Brain pericyte (primary cell): Measurements from ENCODE around the gene PYGM.

Experiments used
- DNase-seq: peaks from one replicate; pipeline ENCODE4 v3.0.0-alpha.2; 2012; ENCODE audit warnings: low read depth, low spot score

Gene PYGM

DNA sequence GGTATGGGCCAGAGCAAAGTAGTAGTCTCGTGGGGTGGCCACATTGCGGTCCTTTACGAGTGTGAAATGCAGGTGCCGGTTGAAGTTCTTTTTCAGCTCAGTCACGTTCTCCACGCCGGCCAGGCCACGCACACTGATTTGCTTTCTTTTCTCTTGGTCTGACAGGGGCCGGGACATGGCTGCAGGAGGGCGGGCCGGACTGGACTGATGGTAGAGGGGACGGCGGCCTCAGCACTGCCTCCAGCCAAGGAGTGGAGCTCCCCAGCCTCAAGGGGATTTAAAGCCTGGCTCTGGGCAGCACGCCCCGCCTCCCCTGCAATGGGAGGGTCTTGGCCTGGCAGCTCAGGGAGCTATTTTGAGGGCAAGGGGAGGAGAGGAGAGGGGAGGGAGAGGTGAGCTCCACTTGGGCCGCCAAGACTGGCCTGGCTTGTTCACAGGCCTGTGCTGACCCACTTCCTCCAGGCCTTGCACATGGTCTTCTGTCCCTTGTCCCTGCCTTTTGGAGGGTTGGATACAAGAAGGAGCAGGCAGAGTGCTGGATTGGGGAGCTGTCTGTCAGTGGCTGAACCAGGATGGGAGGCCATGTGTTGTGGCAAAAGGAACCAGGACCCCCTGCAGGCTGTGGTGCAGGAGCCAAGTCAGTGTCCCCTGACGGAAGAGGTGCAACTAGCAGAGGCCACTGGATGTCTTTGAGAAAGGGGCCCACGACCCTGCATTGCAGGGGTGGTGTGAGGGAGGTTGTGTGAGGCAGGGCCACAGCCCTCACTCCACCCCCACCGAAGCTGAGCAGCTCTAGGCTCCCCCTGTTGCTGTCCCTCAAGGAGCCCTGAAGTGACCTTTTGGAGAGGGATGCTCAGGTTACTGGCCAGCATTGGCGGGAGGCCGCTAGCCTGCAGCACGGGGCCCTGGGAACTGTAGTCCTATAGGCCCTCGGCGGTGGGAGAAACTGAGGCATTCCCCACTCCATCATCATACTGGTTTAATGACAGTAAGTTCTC, at the start of gene PYGM:
TSS of gene PYGM (minus strand) at position 253 of the 998 bp plus-strand sequence. CDS start at position 177, 76 bp downstream.
- peak; percentile 69 for DNase-seq

DNA sequence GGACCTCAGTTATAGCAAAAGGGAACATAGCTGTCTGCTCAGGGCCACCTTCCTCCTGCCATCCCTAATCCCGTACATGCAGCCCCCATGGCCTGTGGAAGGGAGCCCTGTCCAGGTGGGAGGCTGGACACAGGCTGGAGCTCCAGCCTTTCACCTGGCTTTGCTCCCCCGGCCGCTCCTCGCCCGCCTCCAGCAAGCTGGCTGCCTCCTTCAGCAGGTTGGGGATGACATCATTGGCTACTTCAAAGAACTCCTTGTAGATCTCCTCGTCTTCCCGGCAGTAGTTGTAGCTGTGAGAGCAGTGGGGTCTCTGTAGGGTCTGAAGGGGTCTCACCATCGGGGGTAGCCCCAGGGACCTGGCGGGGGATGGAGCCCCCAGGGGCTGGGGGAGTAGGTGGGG, 45.7 kb upstream of the PYGM start:
- DNase-seq: no peak

DNA sequence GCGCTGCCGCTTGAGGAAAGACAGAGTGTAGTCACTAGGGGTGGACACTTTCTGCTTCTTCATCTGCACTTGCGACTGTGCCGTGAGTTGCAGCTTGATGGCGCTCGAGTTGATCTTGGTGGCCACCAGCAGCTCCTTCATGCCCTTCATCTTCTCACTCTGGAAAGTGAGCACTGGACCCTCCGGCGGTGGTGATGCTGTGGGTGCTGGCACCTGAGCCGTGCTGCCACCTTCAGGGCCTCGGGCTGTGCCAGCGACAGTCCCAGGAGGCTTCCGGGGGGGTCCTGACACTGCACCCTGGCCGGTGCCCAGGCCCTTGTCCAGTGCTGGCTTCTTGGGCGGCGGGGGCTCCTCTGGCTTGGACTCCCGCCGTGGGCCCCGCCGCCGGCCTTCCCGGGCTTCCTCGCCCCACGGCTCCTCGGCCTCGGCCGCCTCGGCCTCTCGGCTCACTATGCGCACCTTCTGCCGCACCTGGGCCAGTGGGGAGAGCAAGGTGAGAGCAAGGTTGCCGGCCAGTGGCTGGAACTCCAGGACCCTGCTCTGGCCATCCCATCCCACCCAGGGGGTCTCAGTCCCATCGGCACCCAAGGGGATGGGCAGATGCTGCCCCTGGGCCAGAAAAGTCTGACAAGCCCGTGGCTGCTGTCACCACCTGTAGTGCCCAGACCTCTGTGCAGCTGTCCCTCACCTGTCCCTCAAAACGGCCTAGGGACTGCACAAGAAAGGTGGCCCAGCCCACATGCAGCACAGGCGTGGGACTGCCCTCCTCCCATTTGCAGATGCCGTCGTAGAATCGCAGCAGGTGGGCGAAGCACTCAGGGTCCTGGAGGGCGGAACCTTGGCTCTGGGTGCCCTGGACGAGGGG, 44.8 kb upstream of the PYGM start:
- no peak for DNase-seq

DNA sequence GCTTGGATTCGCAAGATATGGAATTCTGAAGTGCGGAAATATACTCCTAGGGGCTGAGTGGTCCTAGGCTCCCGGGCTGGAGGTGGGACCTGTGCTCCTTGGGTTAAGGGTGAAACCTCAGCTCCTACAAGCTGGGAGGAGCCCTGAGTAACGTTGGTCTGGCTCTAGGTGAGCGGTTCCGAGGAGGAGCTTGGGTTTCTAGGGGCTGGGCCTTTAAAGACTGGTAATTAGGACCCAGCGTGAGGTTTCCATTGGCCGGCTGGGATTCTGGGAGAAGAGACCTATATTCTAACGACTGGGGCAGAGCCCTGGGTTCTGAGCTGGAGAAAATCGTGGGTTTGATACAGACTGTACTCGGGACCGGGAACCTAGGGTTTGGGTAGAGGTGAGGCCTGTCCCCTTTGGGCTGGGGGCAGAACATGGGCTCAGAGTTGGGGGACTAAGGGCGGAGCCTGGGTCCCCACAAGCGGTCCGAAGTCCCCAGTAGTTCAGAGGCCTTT, 44.1 kb upstream of the PYGM start:
- no peak for DNase-seq

DNA sequence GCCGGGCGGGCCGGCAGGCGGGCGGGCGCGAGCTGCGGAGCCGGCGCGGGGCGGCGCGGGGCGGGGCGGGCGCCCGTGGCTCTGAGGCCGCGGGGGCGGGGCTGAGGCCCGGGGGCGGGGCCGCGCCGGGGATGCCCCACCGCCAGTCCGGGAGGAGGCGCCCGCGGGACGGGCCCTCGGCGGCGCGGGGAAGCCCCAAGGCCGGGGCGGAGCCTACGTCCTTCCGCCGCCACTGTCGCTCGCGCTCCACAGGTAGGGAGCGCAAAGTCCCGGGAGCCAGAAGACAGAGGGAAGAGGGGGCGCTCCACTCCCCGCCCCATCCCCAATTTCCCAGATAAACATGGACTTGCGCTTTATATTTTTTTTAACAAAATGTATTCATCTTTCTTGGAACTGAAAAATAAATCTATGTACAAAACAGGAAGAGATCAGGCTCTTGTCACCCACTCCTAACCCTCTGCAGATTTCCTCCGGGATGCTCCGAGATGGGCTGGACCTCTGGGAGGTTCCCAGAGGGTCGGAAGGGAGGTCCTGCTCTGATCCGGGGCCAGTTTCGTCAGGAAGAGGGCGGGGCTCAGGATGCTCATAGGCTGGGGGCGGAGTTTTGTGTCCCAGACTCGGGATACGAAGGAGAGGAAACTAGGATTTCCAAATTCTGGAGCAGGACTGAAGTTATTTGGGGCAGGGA, 43.5 kb upstream of the PYGM start, which contains the start of gene MAP4K2:
TSS of gene MAP4K2 (minus strand) at position 57 of the 688 bp plus-strand sequence. CDS start 65 bp downstream, outside the sequence.
- DNase-seq: peak; percentile 40

DNA sequence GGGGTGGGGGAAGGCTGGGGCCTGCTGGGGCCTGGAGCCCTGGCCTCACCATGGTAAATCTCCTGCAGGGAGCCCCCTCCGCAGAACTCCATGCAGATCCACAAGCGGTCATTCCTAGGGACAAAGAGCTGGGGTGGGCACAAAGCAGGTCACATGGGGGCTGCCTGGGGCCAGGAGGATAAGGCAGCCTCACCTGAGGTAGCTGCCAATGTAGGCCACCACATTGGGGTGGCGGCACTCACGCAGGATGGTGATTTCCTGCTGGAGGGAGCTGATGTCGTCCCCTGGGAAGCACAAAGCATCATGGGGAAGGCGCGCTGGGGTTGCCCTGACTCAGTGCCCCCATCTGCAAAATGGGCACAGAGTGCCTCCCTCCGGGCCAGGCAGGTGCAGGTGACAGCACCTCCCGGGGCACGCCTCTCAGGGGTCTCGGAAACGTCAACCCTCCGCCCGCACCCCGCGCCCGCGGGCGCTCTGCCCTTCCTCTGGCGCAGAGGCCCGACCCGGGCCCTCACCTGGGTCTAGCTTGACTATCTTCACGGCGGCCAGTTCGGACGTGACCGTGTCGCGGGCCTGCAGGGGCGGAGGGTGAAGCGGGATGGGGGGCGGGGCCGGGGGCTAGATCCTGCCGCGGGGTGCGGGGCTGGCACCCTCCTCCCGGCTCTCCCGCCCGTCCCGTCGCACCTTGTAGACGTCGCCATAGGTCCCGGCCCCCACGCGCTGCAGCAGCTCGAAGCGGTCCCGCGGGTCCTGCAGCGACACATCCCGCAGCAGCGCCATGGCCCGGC, 42.8 kb upstream of the PYGM start:
- no peak for DNase-seq

DNA sequence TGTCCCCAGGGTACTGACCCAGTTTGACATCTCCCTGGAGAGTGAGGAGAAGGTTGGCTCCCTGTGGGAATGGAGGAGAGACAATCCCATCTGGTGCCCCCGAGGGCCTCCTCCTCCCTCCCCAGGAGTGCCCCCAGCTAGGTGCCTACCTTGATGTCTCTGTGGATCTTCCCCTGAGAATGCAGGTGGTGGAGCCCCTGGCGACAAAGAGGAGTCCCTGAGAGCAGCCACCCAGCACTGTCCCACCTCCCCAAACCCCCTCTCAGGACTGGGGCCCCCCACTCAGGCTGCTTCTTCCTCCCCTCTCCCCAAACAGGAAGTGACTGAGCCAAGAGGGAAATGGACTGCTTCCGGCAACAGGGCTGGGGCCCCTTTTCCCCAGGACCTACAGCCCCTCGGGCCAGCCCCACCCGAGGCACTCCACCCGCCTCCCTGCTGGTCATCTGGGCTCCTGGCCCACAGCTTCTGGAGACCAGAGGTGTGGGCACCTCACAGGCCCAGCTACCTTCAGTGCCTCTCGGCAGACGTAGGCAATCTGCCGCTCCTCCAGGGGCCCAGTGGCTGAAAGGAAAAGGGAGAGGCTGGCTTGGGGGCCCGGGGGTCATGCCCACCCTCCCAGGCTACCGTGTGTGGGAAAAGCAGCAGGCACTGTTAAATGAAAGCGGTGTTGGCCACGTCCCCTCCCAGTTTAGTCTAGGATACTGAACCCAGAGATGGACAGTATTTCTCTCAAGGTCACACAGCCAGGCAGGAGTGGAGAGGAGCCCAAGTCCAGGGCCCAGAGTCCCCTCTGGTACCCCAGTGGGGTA, 42.0 kb upstream of the PYGM start:
- DNase-seq: no peak

DNA sequence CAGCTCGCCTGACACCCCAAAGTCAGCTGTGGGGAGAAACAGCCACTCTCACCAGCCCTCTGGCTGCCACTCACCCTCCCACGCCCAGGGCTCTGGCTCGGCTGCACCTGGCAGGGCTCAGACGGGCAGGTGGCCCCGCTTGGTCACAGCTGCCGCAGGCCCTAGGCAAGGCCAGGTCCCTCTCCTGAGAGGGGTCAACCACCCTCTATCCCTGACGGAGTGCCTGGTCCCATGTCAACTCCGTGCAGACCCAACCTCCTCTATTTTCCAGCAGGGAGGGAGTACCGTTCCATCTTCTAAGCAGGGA, 41.3 kb upstream of the PYGM start:
- no peak for DNase-seq

DNA sequence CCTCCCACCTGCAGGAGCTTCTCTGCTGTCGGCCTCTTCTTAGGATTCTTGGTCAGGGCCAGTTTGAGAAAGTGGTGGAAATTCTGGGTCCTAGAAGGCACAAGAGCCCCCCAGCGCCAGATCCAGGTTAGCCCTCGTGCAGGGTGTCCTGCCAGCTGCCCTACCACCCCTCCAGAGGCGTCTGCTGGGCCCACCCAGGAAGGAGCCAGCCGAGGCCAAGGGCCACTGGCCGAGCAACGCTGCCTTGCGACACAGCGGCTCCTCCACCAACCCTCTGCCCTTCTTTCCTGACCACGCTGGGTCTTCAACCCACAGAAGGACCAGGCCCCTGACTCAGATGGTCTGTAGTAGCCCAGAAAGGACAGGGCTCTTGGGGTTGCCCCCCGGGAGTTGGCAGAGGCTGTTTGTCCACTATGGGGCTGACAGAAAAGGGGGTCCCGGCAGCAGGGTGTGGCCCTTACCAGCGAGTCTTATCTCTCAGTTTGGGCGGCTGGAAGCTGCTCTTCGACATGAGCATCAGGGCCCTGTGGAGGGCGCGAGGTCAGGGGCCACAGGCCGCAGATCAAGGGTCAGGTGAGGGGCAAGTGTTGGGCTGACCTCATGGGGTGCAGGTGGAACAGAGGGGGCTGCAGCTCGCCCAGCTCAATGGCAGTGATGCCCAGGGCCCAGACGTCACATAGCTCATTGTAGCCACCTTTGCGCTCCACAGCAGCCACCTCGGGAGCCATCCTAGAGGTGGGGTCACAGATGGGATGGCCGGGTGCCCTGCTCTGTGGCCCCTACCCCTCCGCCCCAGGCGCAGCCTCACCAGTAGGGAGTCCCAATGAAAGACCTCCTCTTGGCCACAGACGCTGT, 40.8 kb upstream of the PYGM start:
- no peak for DNase-seq

DNA sequence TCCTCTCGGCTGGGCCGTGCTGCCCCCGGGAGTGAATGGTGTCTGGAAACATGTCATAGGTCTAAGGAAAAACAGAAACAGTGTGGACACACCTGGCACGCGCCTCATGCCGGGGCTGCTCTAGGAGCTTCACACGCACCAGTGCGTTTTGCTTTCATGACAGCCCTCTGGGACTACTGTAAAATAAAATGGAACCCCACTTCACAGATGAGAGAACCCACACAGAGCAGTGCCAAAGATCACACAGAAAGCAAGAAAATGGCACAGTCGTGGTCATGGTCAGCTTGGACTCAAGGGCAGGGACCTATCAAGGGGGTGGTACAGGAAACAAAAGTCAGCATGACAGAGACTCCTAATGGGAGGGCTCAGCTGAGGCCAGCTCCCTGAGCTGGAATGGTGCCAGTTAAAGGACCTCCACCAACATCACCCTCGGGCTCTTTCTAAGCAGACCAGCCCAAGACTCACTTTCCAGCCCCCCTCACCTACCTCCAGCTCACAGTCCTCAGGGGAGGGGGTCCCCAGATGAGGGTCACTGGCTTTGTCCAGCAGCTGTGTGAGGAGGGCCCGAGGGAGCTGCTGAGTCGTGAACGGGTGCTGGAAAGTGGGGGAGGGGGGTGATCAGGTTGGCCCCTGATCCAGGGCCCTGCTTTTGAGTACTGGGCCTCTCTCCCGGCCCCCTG, 40.0 kb upstream of the PYGM start:
- no peak for DNase-seq

DNA sequence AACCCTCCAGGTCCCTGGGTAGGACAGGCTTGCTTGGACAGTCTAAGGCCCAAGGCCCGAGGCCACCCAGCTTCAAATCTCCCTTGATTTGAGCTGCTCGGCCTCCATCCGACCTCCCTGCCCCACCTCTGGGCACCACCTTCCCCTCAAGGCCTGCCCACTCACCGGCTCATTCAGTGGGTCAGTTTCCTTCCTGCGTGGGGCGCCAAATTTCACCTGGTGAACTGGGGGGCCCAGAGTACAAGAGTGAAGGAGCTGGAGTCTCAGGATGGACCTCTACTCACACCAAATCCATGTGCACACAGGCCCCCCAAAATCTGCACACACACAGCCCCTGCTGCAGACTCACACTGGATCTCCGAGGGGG, 39.5 kb upstream of the PYGM start:
- DNase-seq: no peak

DNA sequence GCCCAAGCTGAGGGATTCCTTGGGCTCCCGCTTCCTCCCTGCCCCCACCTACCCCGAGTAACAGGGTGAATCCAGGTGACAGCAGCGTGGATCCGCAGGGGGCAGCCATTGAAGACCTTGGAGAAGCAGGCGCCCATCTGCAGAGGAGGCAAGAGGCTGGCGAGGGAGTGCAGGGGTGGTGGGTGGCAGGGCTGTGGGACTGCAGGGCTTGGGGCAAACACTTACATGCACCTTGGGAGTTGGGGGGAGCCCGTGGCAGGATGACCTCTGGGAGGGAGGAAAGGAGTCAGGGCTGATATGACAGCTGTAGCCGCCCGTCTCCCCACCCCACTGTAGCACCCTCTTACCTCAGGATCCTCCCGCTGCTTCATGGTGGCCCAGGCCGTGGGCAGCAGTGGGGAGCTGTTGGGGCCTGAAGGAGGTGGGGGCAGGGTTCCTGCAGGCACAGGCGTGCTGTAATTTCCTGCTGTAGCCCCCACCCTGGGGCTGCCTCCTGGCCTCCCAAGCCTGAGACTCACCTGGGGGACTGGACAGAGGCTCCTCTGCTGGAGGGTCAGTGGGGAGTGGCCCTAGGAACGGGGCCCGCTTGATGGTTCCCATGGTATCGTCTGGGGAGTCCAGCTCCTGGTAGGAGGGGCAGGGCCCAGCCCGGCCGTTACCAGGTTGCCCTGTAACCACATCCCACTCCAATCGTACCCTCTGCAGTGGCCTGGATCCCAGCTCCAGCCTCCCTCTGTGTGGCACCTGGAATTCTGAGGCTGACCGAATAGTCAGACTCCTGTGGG, 37.2 kb upstream of the PYGM start:
- DNase-seq: no peak

DNA sequence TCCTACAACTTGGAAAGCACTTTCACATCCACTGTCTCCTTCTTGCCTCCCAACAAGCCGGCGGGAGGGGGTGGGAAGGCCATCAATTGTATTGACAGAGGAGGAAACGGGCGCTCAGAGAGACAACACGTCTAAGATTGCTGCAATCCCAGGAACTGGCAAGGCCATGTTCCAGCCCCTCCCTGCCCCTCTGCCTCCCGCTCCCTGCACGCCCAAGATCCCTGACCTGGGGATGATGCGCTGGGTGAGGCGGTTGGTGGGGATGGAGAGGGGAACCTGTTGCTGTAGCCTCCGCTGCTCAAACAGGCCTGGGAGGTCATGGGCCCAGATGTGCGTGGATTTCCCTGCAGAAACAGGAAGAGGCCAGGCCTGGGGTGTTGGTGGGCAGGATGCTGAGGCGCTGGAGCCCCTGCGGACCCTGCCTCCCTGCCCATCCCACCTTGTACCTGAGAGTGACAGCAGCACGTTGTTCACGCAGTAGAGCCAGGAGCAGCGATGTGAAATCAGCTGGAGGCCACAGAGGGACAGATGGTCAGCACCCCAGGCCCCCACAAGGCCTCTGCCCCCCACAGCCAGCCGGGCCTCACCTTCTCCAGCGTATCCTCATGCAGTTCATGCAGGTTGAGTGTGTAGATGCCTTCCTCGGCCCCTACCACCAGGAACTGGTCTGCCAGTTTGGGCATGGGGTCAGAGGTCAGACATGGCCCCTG, 36.4 kb upstream of the PYGM start:
- no peak for DNase-seq

DNA sequence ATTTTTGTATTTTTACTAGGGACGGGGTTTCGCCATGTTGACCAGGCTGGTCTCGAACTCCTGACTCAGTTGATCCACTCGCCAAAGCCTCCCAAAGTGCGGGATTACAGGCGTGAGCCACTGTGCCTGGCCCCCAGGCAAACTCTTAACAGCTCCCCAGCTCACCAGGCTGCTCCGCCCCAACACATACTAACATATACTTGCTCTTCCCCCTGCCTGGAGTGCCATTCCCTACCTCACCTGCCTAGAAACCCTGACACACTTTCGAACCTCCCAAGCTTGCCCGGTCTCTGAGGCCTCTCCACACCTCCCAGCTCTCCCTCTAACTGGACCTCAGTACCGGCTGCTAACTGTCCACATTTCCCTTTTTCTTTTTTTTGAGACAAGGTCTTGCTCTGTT, 34.8 kb upstream of the PYGM start:
- DNase-seq: no peak

DNA sequence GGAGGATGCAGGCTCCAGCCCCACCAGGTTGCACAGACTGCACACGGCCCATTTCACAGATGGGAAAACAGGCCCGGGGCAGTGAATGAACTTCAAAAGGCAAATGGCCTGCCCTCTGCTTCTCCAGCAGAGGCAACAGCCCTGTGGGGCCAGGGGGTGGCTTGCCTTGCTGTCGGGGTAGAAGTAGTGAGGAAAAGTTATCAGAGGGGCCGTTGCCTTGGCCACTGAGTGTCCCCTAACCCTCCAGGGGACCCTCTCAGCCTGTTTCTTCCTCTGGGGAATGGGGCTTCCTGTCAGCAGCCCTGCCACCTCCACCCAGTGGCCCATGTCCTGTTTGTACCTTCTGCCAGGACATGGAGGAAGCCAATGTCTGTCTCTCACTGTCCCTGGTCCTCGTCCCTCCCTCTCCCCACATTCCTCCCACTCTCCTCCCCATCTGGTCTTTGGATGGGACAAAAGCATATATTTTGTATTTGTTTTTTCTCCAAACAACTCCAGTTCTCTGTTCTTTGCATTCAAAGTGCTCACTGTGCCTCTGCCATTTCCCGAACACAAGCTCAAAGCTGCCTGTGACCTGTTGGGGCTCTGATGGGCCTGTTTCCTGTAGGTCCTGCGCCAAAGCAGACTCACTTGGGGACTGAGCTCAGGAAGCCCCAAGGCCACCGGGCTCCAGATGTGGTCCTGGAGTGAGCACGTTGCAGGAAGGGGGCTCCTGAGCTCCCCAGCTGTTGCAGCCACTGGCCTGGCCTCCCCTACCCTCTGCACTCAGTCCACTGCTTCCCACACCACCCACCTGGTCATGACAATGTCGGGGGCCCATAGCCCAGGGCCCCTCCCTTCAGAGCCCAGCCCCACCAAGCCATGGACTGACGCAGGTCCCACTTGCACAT, 33.7 kb upstream of the PYGM start:
- no peak for DNase-seq

DNA sequence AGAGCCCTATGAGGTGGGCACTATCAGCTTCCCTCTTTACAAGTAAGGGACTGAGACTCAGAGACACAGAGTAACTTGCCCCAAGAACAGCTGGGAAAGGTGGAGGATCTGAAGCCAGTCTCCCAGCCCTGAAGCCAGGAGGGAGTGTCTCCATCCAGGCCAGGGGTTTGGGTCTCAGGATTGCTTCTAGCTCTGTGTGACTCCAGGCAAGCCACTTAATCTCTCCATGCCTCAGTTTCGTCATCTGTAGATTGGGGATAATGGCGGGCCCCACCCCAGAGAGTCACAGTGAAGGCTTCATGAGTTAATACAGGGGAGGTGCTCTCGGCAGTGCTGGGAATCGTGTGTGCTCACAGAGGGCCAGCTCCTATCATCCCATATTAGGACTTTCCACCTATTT, 32.7 kb upstream of the PYGM start:
- no peak for DNase-seq
